HCT116 (cell line): Measurements from ENCODE around the gene PPM1F. TPM values are rescaled to one million over a fixed set of nuclear protein-coding genes. Genes with fewer than 3 reads are reported as not detected.

ENCODE experiments used
- ATAC-seq: fragments of 200-7000 bp; cut with Tn5 transposase; 2 replicates; pipeline ENCODE4 v1.9.1; 2020; ENCODE audit warnings: mild to moderate bottlenecking, moderate library complexity
- BruUV-seq: library from RNA; stranded (reverse); fragments of 400-500 nt; replicated peaks from 2 replicates; lab custom pipeline; 2021; lab: Mats Ljungman, UMichigan
- CTCF ChIA-PET: fragments of 300-600 bp; sonication (Branson Sonifier 250); formaldehyde crosslinking; loops from one replicate; lab custom pipeline; 2021; ENCODE audit warnings: antibody characterized with exemption; lab: Charles Lee
- POLR2A ChIA-PET: fragments of 300-600, 350-600 bp; sonication (Branson Sonifier 250); formaldehyde crosslinking; loops from one replicate; lab custom pipeline; 2021; ENCODE audit warnings: antibody characterized with exemption; lab: Charles Lee
- RAD21 ChIA-PET, 2 experiments: fragments of 300-600 bp; sonication (Branson Sonifier 250); formaldehyde crosslinking; loops; one replicate each; lab custom pipeline; 2023; ENCODE audit warnings: low total read pairs in 2 of 2; ENCODE audit not compliant: uncharacterized antibody in 2 of 2, unreplicated experiment in 2 of 2, low non-redundant PET in 1 of 2; lab: Charles Lee
- DNase-seq: peaks from one replicate; pipeline ENCODE4 v3.0.0-alpha.2; 2010; ENCODE audit warnings: low read depth, low spot score
- H2AFZ ChIP-seq: fragments of 200-600 bp; shearing (Covaris generic), sonication (generic); 2 replicates; pipeline ENCODE4 v1.6.1; 2017; ENCODE audit warnings: low read depth, mixed run types, mixed read lengths, antibody characterized with exemption, low read length; ENCODE audit not compliant: poor library complexity, severe bottlenecking
- H3K27ac ChIP-seq: 2 replicates; pipeline ENCODE4 v1.5.1; 2012; ENCODE audit warnings: low read depth, low read length
- H3K27me3 ChIP-seq: fragments of 200-600 bp; sonication (generic); 2 replicates; pipeline ENCODE4 v1.6.1; 2016; ENCODE audit warnings: mixed run types, low read length, mixed read lengths; ENCODE audit not compliant: insufficient read depth
- H3K36me3 ChIP-seq, 2 experiments: fragments of 200-500 bp in 1 of 2; fragments of 200-600 bp in 1 of 2; sonication (Bioruptor generic) in 1 of 2; sonication (generic) in 1 of 2; 2 replicates each; pipeline versions ENCODE4 v1.5.1 to v1.6.1; 2014 to 2016; ENCODE audit warnings: low read length in 2 of 2, inconsistent platforms in 1 of 2, mixed read lengths in 1 of 2, mixed run types in 1 of 2; ENCODE audit not compliant: insufficient read depth in 2 of 2, control insufficient read depth in 1 of 2
- H3K4me1 ChIP-seq, 2 experiments: fragments of 200-600 bp in 1 of 2; sonication (generic) in 1 of 2; 2 replicates each; pipeline versions ENCODE4 v1.5.1 to v1.6.1; 2012 to 2017; ENCODE audit warnings: low read length in 2 of 2, inconsistent platforms in 1 of 2, mild to moderate bottlenecking in 1 of 2, mixed read lengths in 1 of 2, mixed run types in 1 of 2, moderate library complexity in 1 of 2; ENCODE audit not compliant: insufficient read depth in 2 of 2, control insufficient read depth in 1 of 2
- H3K4me2 ChIP-seq: fragments of 200-600 bp; sonication (generic); 2 replicates; pipeline ENCODE4 v1.6.1; 2017; ENCODE audit warnings: mixed run types, low read length, mixed read lengths
- H3K4me3 ChIP-seq, 2 experiments: fragments of 200-600 bp in 1 of 2; sonication (generic) in 1 of 2; replicated peaks in 1 of 2; 2 replicates each; pipeline ENCODE4 v1.5.1; 2011 to 2016; ENCODE audit warnings: low read length in 2 of 2, control low read depth in 1 of 2, low read depth in 1 of 2, mild to moderate bottlenecking in 1 of 2, mixed read lengths in 1 of 2, mixed run types in 1 of 2
- H3K79me2 ChIP-seq: fragments of 200-600 bp; sonication (generic); 2 replicates; pipeline ENCODE4 v1.6.1; 2017; ENCODE audit warnings: mild to moderate bottlenecking, mixed run types, low read length, moderate library complexity, mixed read lengths; ENCODE audit not compliant: insufficient read depth
- H3K9ac ChIP-seq: fragments of 200-600 bp; sonication (generic); 2 replicates; pipeline ENCODE4 v1.6.1; 2016; ENCODE audit warnings: low read length, mixed read lengths
- H3K9me2 ChIP-seq: fragments of 200-600 bp; sonication (generic), shearing (Covaris generic); 2 replicates; pipeline ENCODE4 v1.6.1; 2017; ENCODE audit warnings: mixed run types, mild to moderate bottlenecking, moderate library complexity; ENCODE audit not compliant: insufficient read depth
- H3K9me3 ChIP-seq, 2 experiments: fragments of 200-500 bp in 1 of 2; fragments of 200-600 bp in 1 of 2; sonication (Bioruptor generic) in 1 of 2; sonication (generic) in 1 of 2; 2 replicates each; pipeline ENCODE4 v1.6.1; 2014 to 2017; ENCODE audit warnings: low read length in 2 of 2, mixed read lengths in 2 of 2, inconsistent platforms in 1 of 2, low read depth in 1 of 2, mild to moderate bottlenecking in 1 of 2, mixed run types in 1 of 2, moderate library complexity in 1 of 2; ENCODE audit not compliant: control insufficient read depth in 1 of 2, insufficient read depth in 1 of 2
- H4K20me1 ChIP-seq: fragments of 200-600 bp; sonication (generic), shearing (Covaris generic); 2 replicates; pipeline ENCODE4 v1.6.1; 2017; ENCODE audit warnings: mixed run types, mild to moderate bottlenecking, moderate library complexity; ENCODE audit not compliant: insufficient read depth
- ATF3 ChIP-seq: IDR thresholded peaks from 2 replicates; pipeline ENCODE4 v1.6.1; 2012
- EGR1 ChIP-seq: IDR thresholded peaks from 2 replicates; pipeline ENCODE4 v1.6.1; 2012; ENCODE audit warnings: low read depth
- ELF1 ChIP-seq: IDR thresholded peaks from 2 replicates; pipeline ENCODE4 v1.6.1; 2012; ENCODE audit warnings: low read depth, borderline replicate concordance
- EZH2phosphoT487 ChIP-seq: fragments of 200-600 bp; IDR thresholded peaks from 2 replicates; pipeline ENCODE4 v1.6.1; 2018; ENCODE audit warnings: antibody characterized with exemption, borderline replicate concordance
- JUND ChIP-seq: IDR thresholded peaks from 2 replicates; pipeline ENCODE4 v1.6.1; 2012
- REST ChIP-seq: IDR thresholded peaks from 2 replicates; pipeline ENCODE4 v1.6.1; 2012; ENCODE audit warnings: low read depth
- TCF7L2 ChIP-seq: IDR thresholded peaks from 2 replicates; pipeline ENCODE4 v1.7.0; 2011; ENCODE audit warnings: borderline replicate concordance, inconsistent platforms; ENCODE audit not compliant: insufficient read depth, insufficient read length; ENCODE audit errors: extremely low read depth
- YY1 ChIP-seq: IDR thresholded peaks from 2 replicates; pipeline ENCODE4 v1.6.1; 2011; ENCODE audit warnings: low read length, low read depth, moderate library complexity, mild to moderate bottlenecking; ENCODE audit not compliant: insufficient replicate concordance; ENCODE audit errors: extremely low read depth
- ZFX ChIP-seq: fragments of 450-650 bp; IDR thresholded peaks from 2 replicates; pipeline ENCODE4 v1.6.1; 2017
- intact Hi-C: fragments of 100-400 bp; cut with micrococcal nuclease; formaldehyde crosslinking; loops from 2 replicates; pipeline ENCODE4 v1.10.0; 2022
- total RNA-seq: library from RNA; stranded (reverse); gene quantifications from one replicate; pipeline ENCODE4 v1.2.1, GENCODE V29; 2021; ENCODE audit not compliant: unreplicated experiment

PPM1F gene
- total RNA-seq, 1 experiment from 2014 or later = 27.3 TPM

- POLR2A ChIA-PET = no interaction called here
- RAD21 ChIA-PET = interaction anchor here in 1 of 2 experiments (1.5 kb wide), 1 partner anchor 226 kb away, joined by 4 read pairs; no protein-coding TSS in a partner anchor
- Histone ChIP-seq H3K4me1 (peaks cover 26 to 56% of the 10 kb centered on the region in 2 experiments), H2AFZ (no peak overlapping the region), H4K20me1 (no peaks in the 10 kb centered on the region), H3K79me2 (peaks cover 8% of the 10 kb centered on the region; the same call in 1 of the 2 replicates), H3K4me3 (no peak overlapping the region), H3K27ac (no peak overlapping the region), H3K27me3 (no peaks in the 10 kb centered on the region), H3K4me2 (no peak overlapping the region), H3K9ac (no peak overlapping the region), H3K36me3 (peaks cover under 1 to 38% of the 10 kb centered on the region in 2 experiments; a peak in 3 of 4 replicates), H3K9me2 (no peaks in the 10 kb centered on the region), H3K9me3 (no peaks in the 10 kb centered on the region)
- no peak for DNase-seq
- no TSS peak for BruUV-seq
- intact Hi-C loops = loop anchor here (2.0 kb wide), 1 partner anchor 227 kb away; no protein-coding TSS in a partner anchor
- ATAC-seq = no peak
- CTCF ChIA-PET = interaction anchor here (1.2 to 1.8 kb wide), 6 partner anchors 8 to 298 kb away, joined by 3 to 19 read pairs (median 6); partner anchors contain the start of genes PPM1F and TOP3B
- no peak for TF ChIP-seq EZH2phosphoT487
- no peak for TF ChIP-seq TCF7L2
- TF ChIP-seq JUND = no peak
- TF ChIP-seq ATF3 = no peak
- no peak for TF ChIP-seq REST
- no peak for TF ChIP-seq EGR1
- TF ChIP-seq ZFX = no peak
- TF ChIP-seq ELF1 = no peak
- TF ChIP-seq YY1 = no peak
Observed at GRCh38 chr22:21939461-21939913, 13.2 kb downstream of the PPM1F start.
